DMS53 treated with DMSO at 0.1 percent for 48 hours (cell line): ENCODE measurements around the gene KCNJ12.

Source experiments
- DNase-seq: peaks from one replicate; lab custom pipeline; 2025; ENCODE audit not compliant: unreplicated experiment; lab: John Stamatoyannopoulos, UW

KCNJ12 gene

DNA sequence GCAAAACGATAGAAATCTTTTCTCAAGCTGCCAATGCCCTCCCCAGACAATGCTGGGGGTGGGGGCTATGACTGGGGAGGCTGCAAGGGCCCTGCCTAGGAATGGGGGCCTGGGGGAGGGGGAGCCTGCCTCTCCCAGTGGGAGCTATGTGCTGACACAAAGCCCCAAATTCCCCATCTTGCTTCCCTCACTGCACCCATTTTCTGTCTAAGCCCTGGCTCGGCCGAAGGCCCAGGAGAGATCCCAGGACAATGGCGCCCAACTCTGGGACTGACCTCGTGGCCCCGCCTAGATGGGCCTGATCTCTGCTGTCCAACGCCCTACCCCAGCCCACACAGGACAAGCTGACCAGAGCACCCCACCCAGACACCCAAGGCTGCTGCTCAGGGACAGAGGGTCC lies 11.1 kb upstream of the KCNJ12 start:
- no peak for DNase-seq

DNA sequence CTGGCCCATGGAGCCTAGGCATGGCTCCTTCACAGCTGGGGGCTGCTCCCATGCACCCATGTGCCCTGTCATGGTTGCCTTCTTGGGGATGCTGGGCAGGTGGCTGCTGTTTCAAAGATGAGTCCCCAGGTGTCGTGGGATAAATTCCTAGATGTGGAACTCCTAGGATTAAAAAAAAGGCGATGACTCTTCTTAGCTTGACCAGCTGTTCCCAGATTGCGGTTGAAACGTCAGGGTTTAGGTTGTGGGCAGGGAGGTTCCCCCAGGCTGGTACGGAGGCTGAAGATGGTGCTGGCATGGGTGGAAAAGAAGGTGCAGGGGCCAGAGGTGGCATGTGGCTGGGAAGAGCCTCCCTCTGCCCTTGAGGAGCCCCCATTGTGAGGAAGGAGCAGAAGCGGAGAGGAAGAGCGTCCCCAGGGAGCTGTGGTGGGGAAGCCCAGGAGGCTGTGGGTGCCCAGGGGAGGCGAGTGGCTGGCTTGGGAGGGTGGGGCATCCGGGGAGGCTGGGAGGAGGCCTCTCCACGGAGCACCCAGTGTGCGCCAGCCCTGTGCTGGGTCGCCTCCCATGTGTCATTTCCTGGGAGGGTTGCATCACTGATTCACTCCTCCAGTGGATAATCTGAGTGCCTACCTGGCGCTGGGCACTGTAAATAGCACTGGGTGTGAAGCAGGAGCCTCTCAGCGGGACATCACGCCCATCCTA lies 7.5 kb upstream of the KCNJ12 start:
- DNase-seq: no peak

DNA sequence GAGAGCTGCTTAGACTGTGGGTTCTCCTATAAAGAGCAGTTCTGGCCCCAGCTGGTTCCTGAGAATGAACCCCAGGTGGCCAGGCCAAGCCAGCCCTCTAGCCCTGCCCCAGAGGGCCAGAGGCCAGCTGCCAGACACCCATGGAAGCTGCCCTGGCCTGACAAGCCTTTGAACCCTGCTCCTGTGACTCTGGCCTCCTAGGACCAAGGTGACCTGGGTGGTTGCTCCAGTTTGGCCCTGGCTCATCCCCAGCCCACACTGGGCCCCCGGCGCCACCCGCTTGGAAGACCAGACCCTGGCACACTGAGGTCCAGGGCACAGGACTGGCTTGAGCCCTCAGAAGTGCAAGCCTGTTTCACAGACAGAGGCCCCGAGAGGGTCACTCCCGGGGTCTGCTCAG lies 6.8 kb upstream of the KCNJ12 start:
- no peak for DNase-seq

DNA sequence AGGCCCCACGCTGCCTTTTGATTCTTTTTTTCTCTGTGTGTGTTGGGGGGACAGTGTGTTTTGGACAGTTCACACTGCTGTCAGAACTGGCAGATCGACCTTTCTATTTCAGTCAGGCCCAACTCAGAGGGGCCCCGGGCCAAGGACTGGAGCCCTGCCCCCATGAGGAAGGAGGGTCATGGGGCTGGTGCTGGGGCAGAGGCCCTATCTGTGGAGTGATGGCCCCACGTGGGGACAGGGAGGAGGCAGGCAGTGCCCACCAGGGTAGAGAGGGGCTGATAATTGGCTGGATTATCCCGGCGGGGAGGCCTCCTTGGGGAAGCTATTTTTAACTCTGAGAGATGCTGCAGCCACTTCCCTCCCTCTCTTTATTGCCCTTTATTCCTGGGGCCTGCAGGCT lies 5.7 kb upstream of the KCNJ12 start:
- no peak for DNase-seq

DNA sequence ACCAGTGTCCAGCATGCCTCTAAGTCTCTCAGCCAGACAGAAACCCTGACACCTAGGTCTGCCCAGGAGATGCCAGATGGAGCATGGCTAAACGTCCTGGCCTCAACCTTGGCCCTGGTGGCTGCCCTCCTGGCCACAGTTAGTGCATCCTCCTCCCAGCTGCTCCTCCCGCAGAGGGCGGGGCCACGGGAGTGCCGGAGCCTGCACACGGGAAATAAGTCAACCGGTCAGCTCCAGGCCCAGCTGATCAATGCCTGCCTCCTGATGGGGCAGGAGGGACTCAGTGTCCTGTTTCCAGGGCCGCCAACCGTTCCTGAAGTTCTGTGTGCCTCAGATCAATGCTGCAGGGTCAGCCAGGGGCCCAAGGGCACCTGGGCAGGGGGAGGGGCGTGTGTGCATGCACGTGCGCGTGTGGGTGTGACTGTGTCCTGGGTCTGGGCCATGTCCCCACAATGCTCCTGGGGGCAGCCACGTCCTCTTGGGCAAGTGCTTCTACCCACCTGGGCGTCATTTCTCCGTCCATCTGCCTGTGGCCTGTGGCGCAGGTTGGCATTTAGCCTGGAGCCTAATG lies 4.6 kb upstream of the KCNJ12 start:
- no peak for DNase-seq

- DNase-seq: no peak
These were observed 3.8 kb upstream of the KCNJ12 start for GRCh38 chr17:21372256-21372954.

GRCh38 chr17:21373036-21373435 lies 3.1 kb upstream of the KCNJ12 start:
- no peak for DNase-seq

GRCh38 chr17:21373696-21374440 lies 2.3 kb upstream of the KCNJ12 start:
- no peak for DNase-seq

- DNase-seq: no peak
These were observed 1.6 kb upstream of the KCNJ12 start for GRCh38 chr17:21374441-21375161.

GRCh38 chr17:21375162-21375560 lies 996 bp upstream of the KCNJ12 start:
- no peak for DNase-seq

- DNase-seq: no peak
These were observed 438 bp upstream of the KCNJ12 start for GRCh38 chr17:21375757-21376080.

- no peak for DNase-seq
These were observed 868 bp downstream of the KCNJ12 start for GRCh38 chr17:21376759-21377690.

DNA sequence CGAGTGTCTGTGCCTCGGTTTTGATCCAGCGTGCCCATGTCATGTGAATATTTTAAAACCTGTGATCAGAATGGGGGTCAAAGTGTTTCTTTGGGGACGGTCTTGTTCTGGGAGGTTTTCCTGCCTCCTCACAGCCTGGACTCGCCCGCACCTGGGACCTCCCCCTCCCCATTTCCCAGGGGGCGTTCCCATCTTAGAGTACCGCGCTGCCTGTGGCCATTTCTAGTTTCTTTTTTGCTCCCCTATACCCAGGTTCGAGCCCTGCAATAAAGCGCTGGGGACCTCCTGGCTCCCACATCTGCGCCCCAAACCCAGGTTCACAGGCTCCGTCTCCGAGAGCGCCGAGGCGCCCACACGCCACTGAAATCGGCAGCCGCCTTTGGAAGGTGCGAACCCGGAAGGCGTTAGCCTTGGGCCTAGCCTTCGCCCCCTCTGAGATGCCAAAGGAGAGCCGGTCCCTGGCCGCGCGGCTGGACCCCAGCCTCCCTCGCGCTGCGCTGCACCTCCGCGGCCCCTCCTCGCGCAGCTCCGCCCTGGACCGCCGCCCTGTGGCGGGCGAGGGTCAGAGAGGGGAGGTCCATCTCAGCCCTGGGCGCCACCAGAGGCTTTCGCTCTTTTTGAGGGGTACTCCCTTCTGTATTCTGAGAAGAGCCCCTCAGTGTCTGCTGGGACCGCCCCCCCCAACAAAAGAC lies 1.7 kb downstream of the KCNJ12 start:
- no peak for DNase-seq

DNA sequence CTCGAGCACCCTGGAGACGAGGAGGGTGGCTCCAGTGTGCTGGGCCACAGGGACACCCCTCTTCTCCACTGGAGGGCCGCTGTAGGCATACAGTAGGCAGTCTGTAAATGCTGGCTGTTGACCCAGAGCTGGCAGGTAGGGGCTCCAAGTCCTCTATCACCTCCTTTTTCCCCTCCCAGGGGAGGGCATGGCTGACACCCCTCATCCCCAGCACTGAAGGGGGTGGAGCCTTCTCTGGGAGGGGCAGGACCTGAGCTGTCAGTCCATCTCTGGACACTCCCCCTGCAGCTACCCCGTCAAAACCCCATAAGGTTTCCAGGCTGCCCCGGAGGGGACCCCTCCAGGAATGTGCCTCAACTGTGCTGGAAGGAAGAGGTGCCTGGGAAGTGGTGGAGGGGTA lies 2.4 kb downstream of the KCNJ12 start:
- DNase-seq: no peak

DNA sequence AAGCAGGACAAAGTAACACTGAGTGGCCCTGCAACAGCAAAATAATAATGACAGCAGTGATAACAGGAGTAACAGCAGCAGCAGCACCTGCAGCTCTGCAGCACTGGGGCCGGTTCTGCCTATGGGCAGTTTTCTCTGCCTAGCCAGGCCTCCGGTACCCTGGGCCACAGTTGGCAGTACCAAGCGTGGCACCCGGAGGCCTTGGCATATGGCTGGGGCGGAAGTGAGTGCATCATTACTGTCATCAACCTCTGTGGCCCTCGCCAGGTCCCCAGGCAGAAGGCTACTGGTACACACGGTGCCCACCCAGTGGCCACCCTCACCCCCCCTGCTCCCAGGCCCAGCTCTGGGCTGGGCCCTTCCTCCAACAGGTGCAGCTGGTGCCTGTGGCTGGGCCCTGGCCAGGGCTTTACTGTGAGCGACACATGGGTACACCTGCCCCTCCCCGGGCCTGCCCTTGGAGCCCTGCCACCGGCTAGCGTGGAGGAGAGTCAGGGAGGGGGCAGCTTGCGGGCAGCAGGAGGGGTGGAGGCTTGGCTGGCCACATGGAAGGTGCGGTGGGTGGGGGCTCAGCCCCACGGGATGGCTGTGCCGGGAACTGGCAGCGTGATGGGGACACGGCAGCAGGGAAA lies 3.0 kb downstream of the KCNJ12 start:
- no peak for DNase-seq

DNA sequence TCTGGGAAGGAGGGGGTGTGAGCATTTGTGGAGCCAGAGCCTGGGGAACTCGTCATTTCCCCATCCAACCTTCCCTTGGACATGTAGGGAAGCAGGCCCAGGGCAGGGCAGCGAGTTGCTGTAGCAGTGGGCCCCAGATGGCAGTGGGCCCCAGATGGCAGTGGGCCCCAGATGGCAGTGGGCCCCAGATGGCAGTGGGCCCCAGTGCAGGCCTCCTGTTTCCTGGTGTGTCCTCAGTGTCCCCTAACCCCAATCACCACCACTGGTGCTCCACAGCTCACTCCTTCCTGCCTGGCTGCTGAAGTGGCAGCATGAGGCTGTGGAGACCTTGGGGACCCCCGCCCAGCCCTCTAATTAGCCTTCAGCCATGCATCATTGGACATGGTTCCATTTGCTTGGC lies 4.5 kb downstream of the KCNJ12 start:
- no peak for DNase-seq

DNA sequence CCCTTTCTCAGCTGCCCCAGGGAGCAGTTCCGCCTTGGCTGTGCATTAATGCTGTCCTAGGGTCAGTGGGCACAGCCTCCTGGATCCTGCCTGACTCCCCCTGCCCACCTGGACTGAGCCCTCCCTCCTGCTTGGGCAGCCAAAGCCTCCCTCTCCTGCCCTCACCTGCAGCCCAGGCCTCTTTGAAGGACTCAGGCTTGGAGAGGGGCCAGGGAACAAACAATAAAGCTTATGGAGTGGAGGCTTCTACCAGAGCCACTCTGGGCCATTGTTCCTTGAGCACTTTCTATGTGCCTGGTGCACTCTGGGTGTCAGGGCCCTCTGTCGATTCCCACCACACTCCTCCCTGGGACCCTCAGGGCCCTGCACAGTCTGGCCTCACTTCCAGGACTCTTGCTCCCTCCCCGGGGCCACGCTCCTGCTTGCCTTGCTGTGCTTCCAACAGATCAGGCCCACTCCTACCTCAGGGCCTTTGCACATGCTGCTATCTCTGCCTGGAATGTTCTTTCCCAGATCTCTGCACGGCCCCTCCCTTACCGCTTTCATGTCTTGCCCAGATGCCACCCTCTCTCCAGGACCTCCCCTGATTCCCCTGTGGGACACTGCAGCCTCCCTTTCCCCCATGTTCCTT lies 5.0 kb downstream of the KCNJ12 start:
- DNase-seq: no peak

- no peak for DNase-seq
These were observed 6.7 kb downstream of the KCNJ12 start for GRCh38 chr17:21382560-21383495.
